Endodermal cell (in vitro differentiated cells): ENCODE data around the gene PDE4D. TPM values are rescaled to one million over a fixed set of nuclear protein-coding genes. Genes with fewer than 3 reads are reported as not detected.

Experiments
- DNase-seq: peaks from one replicate; pipeline ENCODE4 v3.0.0-alpha.2; 2017
- H3K27ac ChIP-seq: 2 replicates; pipeline ENCODE4 v1.5.1; 2013; ENCODE audit warnings: mild to moderate bottlenecking, low read depth, low read length, moderate library complexity
- H3K27me3 ChIP-seq: 2 replicates; pipeline ENCODE4 v1.6.1; 2013; ENCODE audit warnings: mild to moderate bottlenecking, low read length, moderate library complexity; ENCODE audit not compliant: insufficient read depth, control insufficient read depth, poor library complexity, severe bottlenecking
- H3K36me3 ChIP-seq: 2 replicates; pipeline ENCODE4 v1.7.0; 2013; ENCODE audit warnings: mild to moderate bottlenecking, low read length, moderate library complexity; ENCODE audit not compliant: control insufficient read depth, insufficient read depth
- H3K4me1 ChIP-seq: one replicate; pipeline ENCODE4 v1.7.0; 2013; ENCODE audit warnings: low read length; ENCODE audit not compliant: control insufficient read depth, insufficient read depth
- H3K4me3 ChIP-seq: 2 replicates; pipeline ENCODE4 v1.5.1; 2013; ENCODE audit warnings: mild to moderate bottlenecking, low read length, moderate library complexity
- H3K9ac ChIP-seq: 2 replicates; pipeline ENCODE4 v1.6.1; 2013; ENCODE audit warnings: mild to moderate bottlenecking, low read length, moderate library complexity; ENCODE audit not compliant: poor library complexity, severe bottlenecking; ENCODE audit errors: extremely low read depth
- H3K9me3 ChIP-seq: 2 replicates; pipeline ENCODE4 v1.6.1; 2013; ENCODE audit warnings: mild to moderate bottlenecking, low read length, moderate library complexity; ENCODE audit not compliant: control insufficient read depth
- H3K27ac Mint-ChIP-seq: 2 replicates; pipeline ENCODE4 v1.8.0; 2020; ENCODE audit warnings: mixed read lengths
- H3K27me3 Mint-ChIP-seq: 2 replicates; pipeline ENCODE4 v1.8.0; 2021; ENCODE audit warnings: mild to moderate bottlenecking, mixed read lengths; ENCODE audit not compliant: insufficient read depth
- H3K36me3 Mint-ChIP-seq: 2 replicates; pipeline ENCODE4 v1.8.0; 2020; ENCODE audit warnings: low read depth, mixed read lengths
- H3K4me1 Mint-ChIP-seq: 2 replicates; pipeline ENCODE4 v1.8.0; 2020; ENCODE audit warnings: mixed read lengths
- H3K4me3 Mint-ChIP-seq: 2 replicates; pipeline ENCODE4 v1.8.0; 2020; ENCODE audit warnings: mild to moderate bottlenecking, moderate library complexity, mixed read lengths
- H3K9me3 Mint-ChIP-seq: 2 replicates; pipeline ENCODE4 v1.8.0; 2020; ENCODE audit warnings: mild to moderate bottlenecking, mixed read lengths
- WGBS, 2 experiments: methylation state at CpG; one replicate each; pipeline versions ENCODE4 v1.1.5 to v1.1.7; 2013; ENCODE audit warnings: missing lambda C conversion rate in 2 of 2, mixed read lengths in 1 of 2; ENCODE audit not compliant: insufficient coverage in 1 of 2, insufficient read length in 1 of 2; 5-methylcytosine and 5-hydroxymethylcytosine counted together
- total RNA-seq, 2 donors: library from RNA; stranded (reverse); fragmentation: NEBNext Ultra II Directional in 1 of 2; extraction: Animal tissue kit (Norgen Biotek cat#: 25700) in 1 of 2; gene quantifications; 2 replicates in 1 of 2; 3 replicates in 1 of 2; pipeline ENCODE4 v1.2.1, GENCODE V29; 2021
- TF ChIP-seq, protein P1 (sequence below): fragments of 200-600 bp; sonication (generic); conservative IDR thresholded peaks from 2 replicates; pipeline ENCODE4 v1.5.0; 2021; ENCODE audit warnings: antibody characterized with exemption, mild to moderate bottlenecking

The PDE4D gene
- total RNA-seq, 2 donors from 2014 or later: 9.2 to 11.4 TPM

DNA sequence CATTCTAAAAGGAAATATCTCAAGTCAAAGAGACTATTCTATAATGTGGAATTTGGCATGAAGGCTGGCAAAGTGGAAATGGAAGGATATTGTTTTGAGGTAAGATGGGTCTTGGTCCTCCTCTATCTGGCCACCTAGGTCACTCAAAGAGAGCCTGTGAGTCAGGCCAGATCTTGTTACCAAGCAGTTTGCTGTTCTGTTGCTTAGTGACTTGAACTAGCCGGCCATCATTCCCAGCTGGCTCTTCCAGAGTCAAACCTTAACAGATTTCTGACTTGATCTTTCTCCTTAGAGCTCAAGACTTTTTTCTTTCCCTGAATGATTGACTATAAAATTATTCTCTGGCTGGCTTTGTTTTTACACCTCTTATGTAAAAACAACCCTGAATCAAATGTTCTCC lies 136.1 kb downstream of the PDE4D start:
- no peaks in the 10 kb centered on the region for H3K36me3 Mint-ChIP-seq
- TF ChIP-seq, protein P1, sequence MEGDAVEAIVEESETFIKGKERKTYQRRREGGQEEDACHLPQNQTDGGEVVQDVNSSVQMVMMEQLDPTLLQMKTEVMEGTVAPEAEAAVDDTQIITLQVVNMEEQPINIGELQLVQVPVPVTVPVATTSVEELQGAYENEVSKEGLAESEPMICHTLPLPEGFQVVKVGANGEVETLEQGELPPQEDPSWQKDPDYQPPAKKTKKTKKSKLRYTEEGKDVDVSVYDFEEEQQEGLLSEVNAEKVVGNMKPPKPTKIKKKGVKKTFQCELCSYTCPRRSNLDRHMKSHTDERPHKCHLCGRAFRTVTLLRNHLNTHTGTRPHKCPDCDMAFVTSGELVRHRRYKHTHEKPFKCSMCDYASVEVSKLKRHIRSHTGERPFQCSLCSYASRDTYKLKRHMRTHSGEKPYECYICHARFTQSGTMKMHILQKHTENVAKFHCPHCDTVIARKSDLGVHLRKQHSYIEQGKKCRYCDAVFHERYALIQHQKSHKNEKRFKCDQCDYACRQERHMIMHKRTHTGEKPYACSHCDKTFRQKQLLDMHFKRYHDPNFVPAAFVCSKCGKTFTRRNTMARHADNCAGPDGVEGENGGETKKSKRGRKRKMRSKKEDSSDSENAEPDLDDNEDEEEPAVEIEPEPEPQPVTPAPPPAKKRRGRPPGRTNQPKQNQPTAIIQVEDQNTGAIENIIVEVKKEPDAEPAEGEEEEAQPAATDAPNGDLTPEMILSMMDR: no peak
- no peaks in the 10 kb centered on the region for H3K9me3 Mint-ChIP-seq
- H3K4me1 Mint-ChIP-seq: no peaks in the 10 kb centered on the region
- Histone ChIP-seq H3K27ac (no peak overlapping the region), H3K4me3 (no peak overlapping the region), H3K4me1 (no peaks in the 10 kb centered on the region), H3K9ac (no peak overlapping the region), H3K36me3 (no peaks in the 10 kb centered on the region), H3K9me3 (no peaks in the 10 kb centered on the region), H3K27me3 (no peaks in the 10 kb centered on the region)
- DNase-seq: no peak
- WGBS, 2 experiments: no CpG with 5 or more reads among the region's 1 CpG
- no peak overlapping the region for H3K27ac Mint-ChIP-seq
- peaks cover 9% of the 10 kb centered on the region for H3K27me3 Mint-ChIP-seq
- H3K4me3 Mint-ChIP-seq: no peak overlapping the region

DNA sequence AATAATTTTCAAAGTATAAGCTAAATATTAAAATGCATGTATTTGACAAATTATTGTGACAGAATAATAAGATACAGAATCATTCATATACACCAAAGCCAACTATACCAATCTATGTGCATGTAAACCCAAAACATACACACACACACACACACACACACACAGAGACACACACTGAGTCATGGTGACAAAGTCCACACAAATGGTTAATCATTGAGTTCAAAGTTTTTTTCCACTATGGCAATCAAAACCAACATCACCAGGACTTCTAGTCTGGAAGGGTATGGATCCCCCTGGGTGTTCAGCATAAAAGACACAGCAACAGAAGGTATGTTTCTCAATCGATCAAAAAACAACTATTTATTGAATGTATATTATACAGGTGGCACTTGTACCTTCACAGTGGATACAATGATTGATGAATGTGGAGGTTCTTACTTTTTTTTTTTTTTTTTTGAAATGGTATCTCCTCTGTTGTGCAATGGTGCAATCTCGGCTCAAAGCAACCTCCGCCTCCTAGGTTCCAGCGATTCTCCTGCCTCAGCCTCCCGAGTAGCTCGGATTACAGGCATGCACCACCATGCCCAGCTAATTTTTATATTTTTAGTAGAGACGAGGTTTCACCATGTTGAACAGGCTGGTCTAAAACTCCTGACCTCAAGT lies 137.0 kb downstream of the PDE4D start:
- H3K4me1 Mint-ChIP-seq: no peaks in the 10 kb centered on the region
- TF ChIP-seq, protein P1: no peak
- no peak overlapping the region for H3K27ac Mint-ChIP-seq
- no peaks in the 10 kb centered on the region for H3K4me1 ChIP-seq
- no peaks in the 10 kb centered on the region for H3K36me3 Mint-ChIP-seq
- H3K27me3 Mint-ChIP-seq: peaks cover 9% of the 10 kb centered on the region
- no peaks in the 10 kb centered on the region for H3K27me3 ChIP-seq
- H3K4me3 ChIP-seq: no peak overlapping the region
- H3K9me3 Mint-ChIP-seq: no peaks in the 10 kb centered on the region
- 94 to 96% methylated on average over 6 to 7 of the region's 7 CpGs for WGBS, 2 experiments
- H3K36me3 ChIP-seq: no peaks in the 10 kb centered on the region
- H3K4me3 Mint-ChIP-seq: no peak overlapping the region
- H3K27ac ChIP-seq: no peak overlapping the region
- no peak overlapping the region for H3K9ac ChIP-seq
- no peak for DNase-seq
- no peaks in the 10 kb centered on the region for H3K9me3 ChIP-seq

DNA sequence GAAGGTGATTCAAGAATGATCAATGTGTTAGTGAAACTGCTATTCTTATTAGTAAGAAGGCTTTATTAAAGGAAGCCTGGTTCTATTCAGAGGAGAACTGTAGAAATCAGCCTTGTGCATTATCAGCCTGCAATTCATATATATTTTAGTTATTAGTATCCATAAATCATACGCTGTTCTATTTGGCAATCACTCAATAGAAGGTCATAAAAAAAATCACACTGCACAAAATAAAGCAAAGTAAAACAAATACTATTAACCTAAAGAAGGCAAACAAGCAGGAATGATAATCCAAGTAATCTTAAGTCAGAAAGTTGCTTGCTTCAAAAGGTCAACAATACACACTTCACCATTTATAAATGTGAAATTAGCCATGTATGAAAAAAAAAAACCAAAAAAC lies 138.1 kb downstream of the PDE4D start:
- Mint-ChIP-seq H3K36me3 (no peaks in the 10 kb centered on the region), H3K4me3 (no peak overlapping the region), H3K27ac (no peak overlapping the region), H3K9me3 (no peaks in the 10 kb centered on the region), H3K4me1 (no peaks in the 10 kb centered on the region), H3K27me3 (peaks cover 9% of the 10 kb centered on the region)
- no peak overlapping the region for H3K9ac ChIP-seq
- DNase-seq: no peak
- no peaks in the 10 kb centered on the region for H3K36me3 ChIP-seq
- H3K27me3 ChIP-seq: no peaks in the 10 kb centered on the region
- TF ChIP-seq, protein P1: no peak
- no peaks in the 10 kb centered on the region for H3K9me3 ChIP-seq
- H3K4me1 ChIP-seq: no peaks in the 10 kb centered on the region
- H3K27ac ChIP-seq: no peak overlapping the region
- 100% methylated on average over 1 of the region's 1 CpG; no CpG with 5 or more reads in 1 of the 2 experiments for WGBS, 2 experiments
- no peak overlapping the region for H3K4me3 ChIP-seq
